ENCODE results near the gene AJAP1.

Gene AJAP1

DNA sequence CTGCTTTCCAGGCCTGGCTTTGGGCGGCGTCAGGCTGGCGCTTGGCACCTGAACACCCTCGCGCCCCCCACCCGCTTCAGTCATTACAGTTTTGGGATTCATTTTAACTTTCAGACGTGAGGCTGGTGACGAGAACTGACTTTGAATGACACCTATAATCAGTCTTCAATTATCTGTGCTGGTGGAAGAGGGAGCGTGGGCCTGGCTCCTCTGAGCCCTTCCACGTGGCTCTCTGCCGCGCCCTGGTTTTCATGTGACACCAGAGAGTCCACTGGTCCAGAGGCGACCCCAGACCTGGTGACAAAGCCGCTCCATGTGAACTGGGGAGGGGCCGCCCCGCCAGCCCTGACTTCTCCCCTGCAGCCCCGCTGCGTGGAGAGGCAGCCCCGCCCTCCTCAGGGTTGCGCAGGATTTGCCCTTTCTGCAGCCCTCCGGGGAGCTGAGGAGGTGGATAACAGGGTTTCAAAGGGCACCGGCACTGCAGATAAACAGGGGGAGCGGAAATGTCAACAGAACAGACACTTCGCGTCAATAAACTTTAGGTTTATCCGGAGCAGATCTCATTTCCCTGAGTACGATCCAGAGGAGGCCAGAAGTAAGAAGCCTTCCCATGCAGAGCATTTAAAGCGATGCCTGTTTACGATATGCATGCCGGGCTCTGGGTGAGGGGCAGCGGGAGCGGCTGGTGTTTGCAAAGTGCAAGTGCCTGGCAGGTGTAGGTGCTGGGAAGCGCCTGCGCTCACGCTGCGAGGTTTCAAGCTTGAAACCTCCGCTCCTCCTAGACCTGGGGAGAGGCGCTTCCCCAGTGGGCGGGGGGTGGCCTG is 56.4 kb downstream of the AJAP1 start:
- TF ChIP-seq, protein P1, sequence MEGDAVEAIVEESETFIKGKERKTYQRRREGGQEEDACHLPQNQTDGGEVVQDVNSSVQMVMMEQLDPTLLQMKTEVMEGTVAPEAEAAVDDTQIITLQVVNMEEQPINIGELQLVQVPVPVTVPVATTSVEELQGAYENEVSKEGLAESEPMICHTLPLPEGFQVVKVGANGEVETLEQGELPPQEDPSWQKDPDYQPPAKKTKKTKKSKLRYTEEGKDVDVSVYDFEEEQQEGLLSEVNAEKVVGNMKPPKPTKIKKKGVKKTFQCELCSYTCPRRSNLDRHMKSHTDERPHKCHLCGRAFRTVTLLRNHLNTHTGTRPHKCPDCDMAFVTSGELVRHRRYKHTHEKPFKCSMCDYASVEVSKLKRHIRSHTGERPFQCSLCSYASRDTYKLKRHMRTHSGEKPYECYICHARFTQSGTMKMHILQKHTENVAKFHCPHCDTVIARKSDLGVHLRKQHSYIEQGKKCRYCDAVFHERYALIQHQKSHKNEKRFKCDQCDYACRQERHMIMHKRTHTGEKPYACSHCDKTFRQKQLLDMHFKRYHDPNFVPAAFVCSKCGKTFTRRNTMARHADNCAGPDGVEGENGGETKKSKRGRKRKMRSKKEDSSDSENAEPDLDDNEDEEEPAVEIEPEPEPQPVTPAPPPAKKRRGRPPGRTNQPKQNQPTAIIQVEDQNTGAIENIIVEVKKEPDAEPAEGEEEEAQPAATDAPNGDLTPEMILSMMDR (IDR thresholded peaks at IDR 0.05; ENCODE audit: low read depth, low read length, missing control alignments) = no peak
- Histone ChIP-seq H3K27me3 (replicated peaks) (no peaks in the 10 kb centered on the region), H3K36me3 (replicated peaks) (no peaks in the 10 kb centered on the region), H3K27ac (no peak overlapping the region), H3K4me3 (ENCODE audit: low read depth, low read length) (no peak overlapping the region)
- DNase-seq = no peak
- in situ Hi-C loops (cut with HindIII; ENCODE audit: low pct_ligation_motif_present, low sequenced_read_pairs) = no loop called here

DNA sequence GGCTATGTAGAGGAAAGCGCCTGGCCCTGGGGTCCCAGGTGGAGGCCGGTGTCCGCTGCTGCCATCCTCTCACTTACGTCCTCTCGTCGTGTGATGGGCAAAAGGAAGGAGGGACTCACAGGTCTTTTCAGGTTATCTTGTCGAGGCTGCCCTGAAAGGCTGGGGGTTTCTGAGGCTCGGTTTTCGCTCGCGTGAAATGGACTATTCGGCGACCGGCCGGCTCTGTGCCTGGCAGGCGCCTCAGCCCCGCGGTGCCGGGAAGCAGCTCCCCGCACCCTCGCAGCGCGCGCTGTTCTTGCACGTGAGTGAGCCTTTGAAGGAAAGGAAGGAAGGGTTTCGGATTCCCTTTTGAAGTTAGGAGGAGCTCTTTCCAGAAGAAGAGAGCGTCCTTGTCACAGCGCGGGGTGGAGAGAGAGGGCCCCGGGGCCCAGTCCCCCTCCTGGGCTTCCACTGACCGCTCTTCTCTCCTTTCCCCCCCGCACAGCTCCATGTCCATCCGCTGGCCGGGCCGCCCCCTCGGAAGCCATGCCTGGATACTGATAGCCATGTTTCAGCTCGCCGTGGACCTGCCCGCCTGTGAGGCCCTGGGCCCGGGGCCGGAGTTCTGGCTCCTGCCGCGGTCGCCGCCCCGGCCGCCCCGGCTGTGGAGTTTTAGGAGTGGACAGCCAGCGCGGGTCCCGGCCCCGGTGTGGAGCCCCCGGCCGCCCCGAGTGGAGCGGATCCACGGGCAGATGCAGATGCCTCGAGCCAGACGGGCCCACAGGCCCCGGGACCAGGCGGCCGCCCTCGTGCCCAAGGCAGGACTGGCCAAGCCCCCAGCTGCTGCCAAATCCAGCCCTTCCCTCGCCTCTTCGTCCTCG is 57.2 kb downstream of the AJAP1 start:
- no peak for DNase-seq
- TF ChIP-seq, protein P1 (IDR thresholded peaks at IDR 0.05; ENCODE audit: low read depth, low read length, missing control alignments) = no peak
- H3K27ac ChIP-seq = no peak overlapping the region
- in situ Hi-C loops (cut with HindIII; ENCODE audit: low pct_ligation_motif_present, low sequenced_read_pairs) = no loop called here
- H3K27me3 ChIP-seq (replicated peaks) = no peaks in the 10 kb centered on the region
- no peaks in the 10 kb centered on the region for H3K36me3 ChIP-seq (replicated peaks)
- H3K4me3 ChIP-seq (ENCODE audit: low read depth, low read length) = no peak overlapping the region

DNA sequence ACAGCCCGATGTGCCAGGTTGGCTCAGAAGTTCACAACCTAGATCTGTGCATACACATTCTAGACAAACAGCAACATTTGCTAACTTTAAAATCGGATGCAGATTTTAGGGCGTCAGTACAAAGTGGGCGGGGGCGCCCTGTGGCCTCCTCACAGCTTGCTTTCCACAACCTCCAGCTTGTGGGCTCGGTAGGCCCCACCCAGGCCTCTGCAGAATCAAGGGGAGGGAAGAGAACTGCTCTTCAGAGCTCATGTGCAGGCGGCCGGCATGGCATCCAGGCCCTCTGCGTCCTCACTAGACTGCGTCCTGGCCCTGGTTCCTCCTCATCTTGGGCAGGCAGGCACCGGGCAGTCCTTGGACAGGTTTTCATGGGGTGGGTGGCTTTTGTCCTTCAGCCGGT is 59.3 kb downstream of the AJAP1 start:
- in situ Hi-C loops (cut with HindIII; ENCODE audit: low pct_ligation_motif_present, low sequenced_read_pairs) = no loop called here
- H3K27me3 ChIP-seq (replicated peaks) = no peaks in the 10 kb centered on the region

DNA sequence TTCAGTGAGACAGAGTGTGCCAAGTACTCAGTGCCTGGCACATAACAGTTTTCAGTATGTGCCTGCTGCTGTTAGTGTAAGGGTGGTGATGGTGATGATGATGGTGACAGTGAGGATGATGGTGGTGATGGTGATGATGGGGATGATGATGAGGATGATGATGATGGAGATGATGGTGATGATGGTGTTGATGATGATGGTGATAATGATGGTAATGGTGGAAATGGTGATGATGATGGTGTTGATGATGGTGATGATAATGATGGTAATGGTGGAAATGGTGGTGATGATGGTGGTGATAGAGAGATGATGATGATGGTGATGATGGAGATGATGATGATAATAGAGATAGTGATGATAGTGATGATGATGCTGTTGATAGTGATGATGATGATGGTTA is 62.0 kb downstream of the AJAP1 start:
- Histone ChIP-seq H3K27ac (no peak overlapping the region), H3K4me3 (ENCODE audit: low read depth, low read length) (no peak overlapping the region), H3K36me3 (replicated peaks) (no peaks in the 10 kb centered on the region), H3K27me3 (replicated peaks) (no peaks in the 10 kb centered on the region)
- no peak for DNase-seq
- in situ Hi-C loops (cut with HindIII; ENCODE audit: low pct_ligation_motif_present, low sequenced_read_pairs) = no loop called here
- TF ChIP-seq, protein P1 (IDR thresholded peaks at IDR 0.05; ENCODE audit: low read depth, low read length, missing control alignments) = no peak

More for the DNA sequence above, 59.3 kb downstream of the AJAP1 start:
- TF ChIP-seq, protein P1 (IDR thresholded peaks at IDR 0.05; ENCODE audit: low read depth, low read length, missing control alignments) = no peak
- Histone ChIP-seq H3K27ac (no peak overlapping the region), H3K4me3 (ENCODE audit: low read depth, low read length) (no peak overlapping the region), H3K36me3 (replicated peaks) (no peaks in the 10 kb centered on the region)
- no peak for DNase-seq

DNA sequence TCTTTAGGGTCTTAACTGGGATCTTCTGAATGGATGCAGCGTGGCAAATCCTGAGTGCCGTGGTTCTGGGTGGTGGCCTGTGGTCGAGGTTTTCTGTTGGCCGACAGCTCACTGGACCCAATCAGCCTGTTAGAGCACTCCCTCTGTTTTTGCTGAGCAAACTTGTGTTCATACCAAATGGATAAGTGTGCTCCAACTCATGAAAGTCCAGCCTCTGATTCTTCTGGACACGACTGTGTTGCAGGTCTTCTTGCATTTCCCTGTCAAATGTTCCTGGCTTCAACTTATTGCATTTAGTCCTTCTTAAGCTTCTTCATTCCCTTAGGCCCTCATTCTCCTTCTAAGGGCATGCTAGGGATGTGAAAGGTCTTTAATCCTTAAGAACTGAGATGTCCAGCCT is 63.7 kb downstream of the AJAP1 start:
- no peaks in the 10 kb centered on the region for H3K27me3 ChIP-seq (replicated peaks)
- no peak for DNase-seq
- H3K27ac ChIP-seq = no peak overlapping the region

More for the DNA sequence above, 63.7 kb downstream of the AJAP1 start:
- in situ Hi-C loops (cut with HindIII; ENCODE audit: low pct_ligation_motif_present, low sequenced_read_pairs) = no loop called here
- no peak overlapping the region for H3K4me3 ChIP-seq (ENCODE audit: low read depth, low read length)
- TF ChIP-seq, protein P1 (IDR thresholded peaks at IDR 0.05; ENCODE audit: low read depth, low read length, missing control alignments) = no peak
- H3K36me3 ChIP-seq (replicated peaks) = no peaks in the 10 kb centered on the region
